ENCODE data around the gene JPH3.

DNA sequence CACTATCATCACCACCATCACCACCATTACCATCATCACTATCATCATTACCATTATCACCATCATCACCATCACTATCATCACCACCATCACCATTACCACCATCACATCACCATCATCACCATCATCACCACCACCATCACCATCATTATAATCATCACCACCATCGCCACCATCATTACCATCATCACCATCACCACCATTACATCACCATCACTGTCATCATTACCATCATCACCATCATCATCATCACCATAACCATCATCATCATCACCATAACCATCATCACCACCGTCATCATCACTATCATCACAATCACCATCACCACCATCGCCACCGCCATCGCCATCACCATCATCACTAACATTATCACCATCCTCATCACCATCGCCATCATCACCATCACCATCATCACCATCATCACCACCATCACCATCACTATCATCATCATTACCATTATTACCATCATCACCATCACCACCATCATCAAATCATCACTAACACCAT, 4.9 kb upstream of the JPH3 start:
- TF ChIP-seq YY1 (IDR thresholded peaks at IDR 0.05; ENCODE audit: insufficient read depth, insufficient read length) (no peak), ZNF274 (IDR thresholded peaks at IDR 0.05; ENCODE audit: low read depth, low read length) (no peak)
